Body of pancreas (tissue), 4 donors: Measurements from ENCODE around the gene ITIH4. TPM values are rescaled to one million over a fixed set of nuclear protein-coding genes. Genes with fewer than 3 reads are reported as not detected.

Experiments
- ATAC-seq: fragments of 150-250 bp; one replicate; pipeline ENCODE4 v1.9.1; 2016
- DNase-seq, 4 donors: peaks; one replicate each; pipeline ENCODE4 v3.0.0-alpha.2; 2019
- H3K27ac ChIP-seq, 4 donors: fragments of 200-600 bp; sonication (generic); 1 replicate in 3 of 4; 2 replicates in 1 of 4; pipeline versions ENCODE4 v1.5.1 to v1.6.1; 2016 to 2019; ENCODE audit warnings: mild to moderate bottlenecking in 1 of 4, mixed read lengths in 1 of 4, moderate library complexity in 1 of 4
- H3K27me3 ChIP-seq, 2 donors: fragments of 200-600 bp; sonication (generic); one replicate each; pipeline ENCODE4 v1.6.0; 2016; ENCODE audit warnings: mild to moderate bottlenecking in 1 of 2
- H3K36me3 ChIP-seq, 2 donors: fragments of 200-600 bp; sonication (generic); replicated peaks in 1 of 2; 2 replicates each; pipeline ENCODE4 v1.5.1; 2016; ENCODE audit warnings: low read depth in 2 of 2; ENCODE audit not compliant: insufficient read depth in 1 of 2
- H3K4me1 ChIP-seq: fragments of 200-600 bp; sonication (generic); one replicate; pipeline ENCODE4 v1.6.0; 2016
- H3K4me3 ChIP-seq, 2 donors: fragments of 200-600 bp; sonication (generic); 1 replicate in 1 of 2; 2 replicates in 1 of 2; pipeline ENCODE4 v1.5.1; 2016 to 2019
- H3K9me3 ChIP-seq, 3 donors: fragments of 200-600 bp; sonication (generic); 1 replicate in 2 of 3; 2 replicates in 1 of 3; pipeline ENCODE4 v1.5.1; 2016
- POLR2A ChIP-seq, 3 donors: fragments of 450-650 bp; IDR thresholded peaks; one replicate each; pipeline ENCODE4 v1.6.1; 2016; ENCODE audit warnings: antibody characterized with exemption in 3 of 3, mild to moderate bottlenecking in 2 of 3
- WGBS, 2 donors: methylation state at CpG; one replicate each; pipeline ENCODE4 v1.1.5; 2017; 5-methylcytosine and 5-hydroxymethylcytosine counted together
- intact Hi-C: fragments of 100-400 bp; cut with DNase I; formaldehyde crosslinking; loops from one replicate; pipeline ENCODE4 v1.15.1; 2023
- total RNA-seq, 2 donors: library from RNA; depleted of rRNA; stranded (reverse); fragments of >200 nt; gene quantifications; one replicate each; pipeline ENCODE4 v1.1.0, GENCODE V29; 2016
- TF ChIP-seq, protein P1 (sequence below), 7 experiments: fragments of 450-650 bp in 4 of 7; fragments of 200-600 bp in 3 of 7; sonication (generic) in 3 of 7; IDR thresholded peaks; one replicate each; pipeline ENCODE4 v1.5.1; 2016 to 2019; ENCODE audit warnings: antibody characterized with exemption in 7 of 7

Gene ITIH4
- total RNA-seq, 2 donors from 2014 or later: 60.7 to 86.7 TPM

DNA sequence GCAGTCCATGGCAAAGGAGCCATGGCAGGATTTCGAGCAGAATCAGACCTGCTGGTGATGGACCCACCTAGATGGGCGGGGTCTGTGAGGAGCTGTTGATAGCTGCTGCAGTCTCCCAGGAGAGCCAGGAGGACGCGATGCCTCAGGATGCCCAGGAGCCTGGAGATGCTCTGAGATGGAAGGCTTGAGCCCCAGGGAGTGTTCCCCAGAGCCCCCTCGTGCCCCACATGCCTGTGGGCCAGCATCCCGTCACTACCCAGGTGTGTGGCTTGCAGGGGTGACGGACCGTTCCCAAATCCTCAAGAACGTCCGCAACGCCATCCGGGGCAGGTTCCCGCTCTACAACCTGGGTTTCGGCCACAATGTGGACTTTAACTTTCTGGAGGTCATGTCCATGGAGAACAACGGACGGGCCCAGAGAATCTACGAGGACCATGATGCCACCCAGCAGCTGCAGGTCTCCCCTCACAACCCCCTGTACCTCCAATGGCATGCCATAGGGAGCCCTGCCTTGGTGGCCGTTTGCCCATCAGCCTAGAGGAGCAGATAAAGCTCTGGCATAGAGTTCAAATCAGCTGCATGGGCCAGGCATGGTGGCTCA is 46.4 kb downstream of the ITIH4 start:
- no peaks in the 10 kb centered on the region for H3K27me3 ChIP-seq
- H3K9me3 ChIP-seq: no peaks in the 10 kb centered on the region
- WGBS, 2 donors: 75 to 87% methylated on average over 10 to 18 of the region's 18 CpGs
- no peak overlapping the region for H3K4me3 ChIP-seq
- intact Hi-C loops: no loop called here
- H3K4me1 ChIP-seq: no peaks in the 10 kb centered on the region
- H3K36me3 ChIP-seq: no peaks in the 10 kb centered on the region
- ATAC-seq (no peak), DNase-seq (peak in 2 of 4 donors; percentile 4 to 6)
- TF ChIP-seq, protein P1, sequence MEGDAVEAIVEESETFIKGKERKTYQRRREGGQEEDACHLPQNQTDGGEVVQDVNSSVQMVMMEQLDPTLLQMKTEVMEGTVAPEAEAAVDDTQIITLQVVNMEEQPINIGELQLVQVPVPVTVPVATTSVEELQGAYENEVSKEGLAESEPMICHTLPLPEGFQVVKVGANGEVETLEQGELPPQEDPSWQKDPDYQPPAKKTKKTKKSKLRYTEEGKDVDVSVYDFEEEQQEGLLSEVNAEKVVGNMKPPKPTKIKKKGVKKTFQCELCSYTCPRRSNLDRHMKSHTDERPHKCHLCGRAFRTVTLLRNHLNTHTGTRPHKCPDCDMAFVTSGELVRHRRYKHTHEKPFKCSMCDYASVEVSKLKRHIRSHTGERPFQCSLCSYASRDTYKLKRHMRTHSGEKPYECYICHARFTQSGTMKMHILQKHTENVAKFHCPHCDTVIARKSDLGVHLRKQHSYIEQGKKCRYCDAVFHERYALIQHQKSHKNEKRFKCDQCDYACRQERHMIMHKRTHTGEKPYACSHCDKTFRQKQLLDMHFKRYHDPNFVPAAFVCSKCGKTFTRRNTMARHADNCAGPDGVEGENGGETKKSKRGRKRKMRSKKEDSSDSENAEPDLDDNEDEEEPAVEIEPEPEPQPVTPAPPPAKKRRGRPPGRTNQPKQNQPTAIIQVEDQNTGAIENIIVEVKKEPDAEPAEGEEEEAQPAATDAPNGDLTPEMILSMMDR (IDR thresholded peaks at IDR 0.05): no peak
- no peak for TF ChIP-seq POLR2A (IDR thresholded peaks at IDR 0.05)
- H3K27ac ChIP-seq: no peak overlapping the region

DNA sequence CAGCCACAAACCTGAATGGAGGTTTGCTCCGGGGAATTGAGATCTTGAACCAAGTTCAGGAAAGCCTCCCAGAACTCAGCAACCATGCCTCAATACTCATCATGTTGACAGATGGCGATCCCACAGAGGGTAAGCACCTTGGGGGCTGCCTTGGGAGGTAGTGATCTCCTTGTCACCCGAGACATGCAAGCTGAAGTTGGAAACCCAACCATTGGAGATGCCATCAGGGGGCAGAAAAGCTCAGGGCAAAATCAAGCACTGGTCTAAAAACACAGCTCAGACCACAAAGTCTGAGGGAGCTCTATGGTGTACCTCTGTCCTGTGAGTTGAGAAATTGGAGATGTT is 47.3 kb downstream of the ITIH4 start:
- Histone ChIP-seq H3K27ac (no peak overlapping the region), H3K4me3 (no peak overlapping the region), H3K27me3 (no peaks in the 10 kb centered on the region), H3K9me3 (no peaks in the 10 kb centered on the region), H3K4me1 (no peaks in the 10 kb centered on the region), H3K36me3 (no peaks in the 10 kb centered on the region)
- no peak for ATAC-seq
- TF ChIP-seq, protein P1 (IDR thresholded peaks at IDR 0.05): no peak
- intact Hi-C loops: no loop called here
- WGBS, 2 donors: 82% methylated on average over 3 of the region's 3 CpGs; no CpG with 5 or more reads in 1 of the 2 donors
- DNase-seq: peak in 1 of 4 donors; percentile 1

DNA sequence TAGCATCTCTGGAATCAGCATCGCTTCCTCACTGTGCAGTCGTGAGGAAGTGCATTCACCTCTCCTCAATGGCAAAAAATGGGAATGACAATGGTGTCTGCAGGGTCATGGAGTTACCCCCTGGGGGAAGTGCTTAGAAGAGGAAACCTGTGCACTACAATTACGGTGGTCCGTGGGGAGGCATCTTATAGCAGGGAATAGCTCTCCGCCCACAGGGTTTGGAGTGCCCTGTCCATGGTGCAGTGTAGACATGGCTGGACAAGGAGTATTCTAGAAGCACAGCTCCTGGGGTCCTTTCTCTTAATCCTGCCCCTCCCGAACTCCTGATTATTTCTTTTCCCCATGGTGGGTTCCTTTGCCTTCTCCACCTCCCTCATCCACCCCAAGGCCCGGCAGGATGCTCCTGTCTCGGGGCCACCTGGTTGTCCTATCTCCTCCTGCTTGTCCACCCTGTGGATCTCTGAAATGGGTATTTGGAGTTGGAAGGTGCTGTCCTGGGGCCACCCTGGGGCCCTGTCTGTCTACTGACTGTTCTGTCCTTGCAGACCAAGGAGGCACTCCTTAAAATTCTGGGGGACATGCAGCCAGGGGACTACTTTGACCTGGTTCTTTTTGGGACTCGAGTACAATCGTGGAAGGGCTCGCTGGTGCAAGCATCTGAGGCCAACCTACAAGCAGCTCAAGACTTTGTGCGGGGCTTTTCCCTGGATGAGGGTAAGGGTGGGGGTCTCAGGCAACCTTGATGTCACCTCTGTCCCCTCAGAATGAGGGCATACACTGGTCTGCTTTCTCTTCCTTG is 47.9 kb downstream of the ITIH4 start:
- intact Hi-C loops: no loop called here
- 56 to 68% methylated on average over 8 to 12 of the region's 12 CpGs for WGBS, 2 donors
- no peak for TF ChIP-seq POLR2A (IDR thresholded peaks at IDR 0.05)
- TF ChIP-seq, protein P1 (IDR thresholded peaks at IDR 0.05): no peak
- H3K4me1 ChIP-seq: no peaks in the 10 kb centered on the region
- H3K9me3 ChIP-seq: no peaks in the 10 kb centered on the region
- ATAC-seq (no peak), DNase-seq (peak in 1 of 4 donors; percentile 0)
- no peak overlapping the region for H3K27ac ChIP-seq
- H3K27me3 ChIP-seq: no peaks in the 10 kb centered on the region
- H3K36me3 ChIP-seq: no peaks in the 10 kb centered on the region
- no peak overlapping the region for H3K4me3 ChIP-seq

DNA sequence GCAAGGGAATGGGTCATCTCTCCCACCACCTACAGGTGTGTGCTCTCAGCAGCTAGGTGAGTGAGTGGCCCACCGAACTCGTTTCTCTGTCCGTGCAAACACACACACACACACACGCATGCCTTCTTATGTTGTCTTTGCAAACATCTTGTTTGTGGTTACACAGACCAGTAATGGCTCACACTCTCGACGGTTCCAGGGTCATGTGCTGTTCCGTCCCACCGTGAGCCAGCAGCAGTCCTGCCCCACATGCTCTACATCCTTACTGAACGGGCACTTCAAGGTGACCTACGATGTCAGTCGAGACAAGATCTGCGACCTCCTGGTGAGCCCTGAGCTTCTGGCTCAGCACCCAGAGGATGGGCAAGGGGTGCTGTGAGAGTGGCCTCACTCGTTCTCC is 48.7 kb downstream of the ITIH4 start:
- intact Hi-C loops: no loop called here
- H3K4me1 ChIP-seq: no peaks in the 10 kb centered on the region
- no peak overlapping the region for H3K27ac ChIP-seq
- no peaks in the 10 kb centered on the region for H3K27me3 ChIP-seq
- 33 to 41% methylated on average over 7 to 13 of the region's 13 CpGs for whole genome bisulfite sequencing, 2 donors
- TF ChIP-seq, protein P1 (IDR thresholded peaks at IDR 0.05): no peak
- no peak for TF ChIP-seq POLR2A (IDR thresholded peaks at IDR 0.05)
- ATAC-seq (no peak), DNase-seq (peak in 1 of 4 donors; percentile 1)
- H3K9me3 ChIP-seq: no peaks in the 10 kb centered on the region
- H3K4me3 ChIP-seq: no peak overlapping the region
- no peaks in the 10 kb centered on the region for H3K36me3 ChIP-seq
